K562 (cell line): ENCODE results near the gene MYO18B.

Experiments
- BACH1 ChIP-seq: fragments of 200-800 bp; sonication (Bioruptor generic); IDR thresholded peaks from 2 replicates; pipeline ENCODE4 v1.6.1; 2016; ENCODE audit warnings: missing genetic modification characterization, missing compliant biosample characterization
- CHCHD3 ChIP-seq: fragments of 250-450 bp; sonication (Bioruptor Pico); IDR thresholded peaks from 2 replicates; pipeline ENCODE4 v2.1.2; 2022; ENCODE audit warnings: mild to moderate bottlenecking
- FOXA1 ChIP-seq: fragments of 450-650 bp; IDR thresholded peaks from 2 replicates; pipeline ENCODE4 v1.6.1; 2016; ENCODE audit warnings: mild to moderate bottlenecking, borderline replicate concordance
- PRMT5 ChIP-seq: sonication (generic); formaldehyde crosslinking; IDR thresholded peaks from 2 replicates; pipeline ENCODE4 v1.5.0; 2020; ENCODE audit warnings: missing genetic modification reagents
- SMARCC2 ChIP-seq: fragments of 450-650 bp; IDR thresholded peaks from 2 replicates; pipeline ENCODE4 v1.6.1; 2017; ENCODE audit warnings: antibody characterized with exemption, moderate library complexity, mild to moderate bottlenecking, low read depth
- TAF9B ChIP-seq: fragments of 450-650 bp; IDR thresholded peaks from 2 replicates; pipeline ENCODE4 v1.6.1; 2018; ENCODE audit warnings: mild to moderate bottlenecking; ENCODE audit not compliant: partially characterized antibody
- ZNF24 ChIP-seq: fragments of 450-650 bp; IDR thresholded peaks from 2 replicates; pipeline ENCODE4 v1.6.1; 2016
- TF ChIP-seq, protein P1 (sequence below), 3 experiments: IDR thresholded peaks in 2 of 3; conservative IDR thresholded peaks in 1 of 3; 2 replicates each; pipeline ENCODE4 v1.5.1; 2011 to 2012; ENCODE audit warnings: low read length in 3 of 3, mild to moderate bottlenecking in 3 of 3, control low read depth in 2 of 3, improper control_type of control experiment in 1 of 3, inconsistent platforms in 1 of 3, low read depth in 1 of 3, mixed read lengths in 1 of 3, moderate library complexity in 1 of 3; ENCODE audit not compliant: insufficient read depth in 2 of 3
- TF ChIP-seq, protein P2 (sequence below): fragments of 250-450 bp; sonication (Bioruptor Pico); IDR thresholded peaks from 2 replicates; pipeline ENCODE4 v1.5.0; 2020; ENCODE audit warnings: mild to moderate bottlenecking
- TF ChIP-seq, protein P3 (sequence below): IDR thresholded peaks from 2 replicates; pipeline ENCODE4 v1.6.1; 2014; ENCODE audit warnings: antibody characterized with exemption
- TF ChIP-seq, protein P4 (sequence below): fragments of 250-450 bp; sonication (Bioruptor Pico); IDR thresholded peaks from 2 replicates; pipeline ENCODE4 v1.8.0; 2021; ENCODE audit warnings: moderate library complexity, mild to moderate bottlenecking, inconsistent platforms
- TF ChIP-seq, protein P5 (sequence below): fragments of 250-450 bp; sonication (Bioruptor Pico); IDR thresholded peaks from 2 replicates; pipeline ENCODE4 v1.8.0; 2022; ENCODE audit warnings: inconsistent platforms, mild to moderate bottlenecking, moderate library complexity, borderline replicate concordance

DNA sequence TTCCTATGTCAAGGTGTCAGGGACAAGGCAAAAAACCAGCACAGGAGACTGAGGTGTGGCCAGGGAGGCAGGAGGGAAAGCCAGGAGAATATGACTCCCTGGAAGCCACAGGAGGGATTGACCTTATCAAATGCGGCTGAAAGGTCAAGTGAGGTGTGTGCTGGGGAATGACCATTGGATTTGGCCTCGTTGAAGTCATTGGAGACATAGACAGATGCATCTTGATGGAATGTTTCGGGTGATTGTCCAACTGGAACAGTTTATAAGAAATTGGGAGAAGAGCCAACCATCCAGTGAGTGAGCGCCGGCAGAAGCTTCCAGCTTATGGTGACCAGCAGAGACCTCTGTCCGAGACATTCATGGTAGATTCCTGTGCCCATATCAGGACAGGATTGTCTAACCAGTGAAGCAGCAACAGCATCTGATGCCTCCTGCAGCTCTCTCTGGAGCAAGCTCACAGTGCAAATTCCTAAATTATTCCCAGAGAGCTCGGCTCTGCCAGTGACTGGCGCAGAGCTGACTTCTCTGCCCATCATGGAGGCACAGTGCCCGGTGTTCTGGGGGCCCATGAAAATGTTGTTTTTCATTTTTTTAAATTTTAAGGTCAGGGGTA, 95.4 kb downstream of the MYO18B start:
- no peak for TF ChIP-seq TAF9B
- TF ChIP-seq, protein P1, sequence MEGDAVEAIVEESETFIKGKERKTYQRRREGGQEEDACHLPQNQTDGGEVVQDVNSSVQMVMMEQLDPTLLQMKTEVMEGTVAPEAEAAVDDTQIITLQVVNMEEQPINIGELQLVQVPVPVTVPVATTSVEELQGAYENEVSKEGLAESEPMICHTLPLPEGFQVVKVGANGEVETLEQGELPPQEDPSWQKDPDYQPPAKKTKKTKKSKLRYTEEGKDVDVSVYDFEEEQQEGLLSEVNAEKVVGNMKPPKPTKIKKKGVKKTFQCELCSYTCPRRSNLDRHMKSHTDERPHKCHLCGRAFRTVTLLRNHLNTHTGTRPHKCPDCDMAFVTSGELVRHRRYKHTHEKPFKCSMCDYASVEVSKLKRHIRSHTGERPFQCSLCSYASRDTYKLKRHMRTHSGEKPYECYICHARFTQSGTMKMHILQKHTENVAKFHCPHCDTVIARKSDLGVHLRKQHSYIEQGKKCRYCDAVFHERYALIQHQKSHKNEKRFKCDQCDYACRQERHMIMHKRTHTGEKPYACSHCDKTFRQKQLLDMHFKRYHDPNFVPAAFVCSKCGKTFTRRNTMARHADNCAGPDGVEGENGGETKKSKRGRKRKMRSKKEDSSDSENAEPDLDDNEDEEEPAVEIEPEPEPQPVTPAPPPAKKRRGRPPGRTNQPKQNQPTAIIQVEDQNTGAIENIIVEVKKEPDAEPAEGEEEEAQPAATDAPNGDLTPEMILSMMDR (IDR thresholded peaks at IDR 0.05 in 2 of 3, conservative IDR thresholded peaks at IDR 0.05 in 1 of 3; ENCODE audit: insufficient read depth in 2 of 3, low read depth in 1 of 3, low read length in 3 of 3) = no peak
- TF ChIP-seq, protein P2, sequence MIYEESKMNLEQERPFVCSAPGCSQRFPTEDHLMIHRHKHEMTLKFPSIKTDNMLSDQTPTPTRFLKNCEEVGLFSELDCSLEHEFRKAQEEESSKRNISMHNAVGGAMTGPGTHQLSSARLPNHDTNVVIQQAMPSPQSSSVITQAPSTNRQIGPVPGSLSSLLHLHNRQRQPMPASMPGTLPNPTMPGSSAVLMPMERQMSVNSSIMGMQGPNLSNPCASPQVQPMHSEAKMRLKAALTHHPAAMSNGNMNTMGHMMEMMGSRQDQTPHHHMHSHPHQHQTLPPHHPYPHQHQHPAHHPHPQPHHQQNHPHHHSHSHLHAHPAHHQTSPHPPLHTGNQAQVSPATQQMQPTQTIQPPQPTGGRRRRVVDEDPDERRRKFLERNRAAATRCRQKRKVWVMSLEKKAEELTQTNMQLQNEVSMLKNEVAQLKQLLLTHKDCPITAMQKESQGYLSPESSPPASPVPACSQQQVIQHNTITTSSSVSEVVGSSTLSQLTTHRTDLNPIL = no peak
- TF ChIP-seq BACH1 (tag) = no peak
- no peak for TF ChIP-seq PRMT5 (CRISPR knock-in tag)
- TF ChIP-seq, protein P3, sequence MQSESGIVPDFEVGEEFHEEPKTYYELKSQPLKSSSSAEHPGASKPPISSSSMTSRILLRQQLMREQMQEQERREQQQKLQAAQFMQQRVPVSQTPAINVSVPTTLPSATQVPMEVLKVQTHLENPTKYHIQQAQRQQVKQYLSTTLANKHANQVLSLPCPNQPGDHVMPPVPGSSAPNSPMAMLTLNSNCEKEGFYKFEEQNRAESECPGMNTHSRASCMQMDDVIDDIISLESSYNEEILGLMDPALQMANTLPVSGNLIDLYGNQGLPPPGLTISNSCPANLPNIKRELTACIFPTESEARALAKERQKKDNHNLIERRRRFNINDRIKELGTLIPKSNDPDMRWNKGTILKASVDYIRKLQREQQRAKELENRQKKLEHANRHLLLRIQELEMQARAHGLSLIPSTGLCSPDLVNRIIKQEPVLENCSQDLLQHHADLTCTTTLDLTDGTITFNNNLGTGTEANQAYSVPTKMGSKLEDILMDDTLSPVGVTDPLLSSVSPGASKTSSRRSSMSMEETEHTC = no peak
- TF ChIP-seq SMARCC2 = no peak
- TF ChIP-seq, protein P4, sequence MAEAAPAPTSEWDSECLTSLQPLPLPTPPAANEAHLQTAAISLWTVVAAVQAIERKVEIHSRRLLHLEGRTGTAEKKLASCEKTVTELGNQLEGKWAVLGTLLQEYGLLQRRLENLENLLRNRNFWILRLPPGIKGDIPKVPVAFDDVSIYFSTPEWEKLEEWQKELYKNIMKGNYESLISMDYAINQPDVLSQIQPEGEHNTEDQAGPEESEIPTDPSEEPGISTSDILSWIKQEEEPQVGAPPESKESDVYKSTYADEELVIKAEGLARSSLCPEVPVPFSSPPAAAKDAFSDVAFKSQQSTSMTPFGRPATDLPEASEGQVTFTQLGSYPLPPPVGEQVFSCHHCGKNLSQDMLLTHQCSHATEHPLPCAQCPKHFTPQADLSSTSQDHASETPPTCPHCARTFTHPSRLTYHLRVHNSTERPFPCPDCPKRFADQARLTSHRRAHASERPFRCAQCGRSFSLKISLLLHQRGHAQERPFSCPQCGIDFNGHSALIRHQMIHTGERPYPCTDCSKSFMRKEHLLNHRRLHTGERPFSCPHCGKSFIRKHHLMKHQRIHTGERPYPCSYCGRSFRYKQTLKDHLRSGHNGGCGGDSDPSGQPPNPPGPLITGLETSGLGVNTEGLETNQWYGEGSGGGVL (CRISPR knock-in tag) = no peak
- TF ChIP-seq CHCHD3 (CRISPR knock-in tag) = no peak
- no peak for TF ChIP-seq ZNF24
- TF ChIP-seq, protein P5, sequence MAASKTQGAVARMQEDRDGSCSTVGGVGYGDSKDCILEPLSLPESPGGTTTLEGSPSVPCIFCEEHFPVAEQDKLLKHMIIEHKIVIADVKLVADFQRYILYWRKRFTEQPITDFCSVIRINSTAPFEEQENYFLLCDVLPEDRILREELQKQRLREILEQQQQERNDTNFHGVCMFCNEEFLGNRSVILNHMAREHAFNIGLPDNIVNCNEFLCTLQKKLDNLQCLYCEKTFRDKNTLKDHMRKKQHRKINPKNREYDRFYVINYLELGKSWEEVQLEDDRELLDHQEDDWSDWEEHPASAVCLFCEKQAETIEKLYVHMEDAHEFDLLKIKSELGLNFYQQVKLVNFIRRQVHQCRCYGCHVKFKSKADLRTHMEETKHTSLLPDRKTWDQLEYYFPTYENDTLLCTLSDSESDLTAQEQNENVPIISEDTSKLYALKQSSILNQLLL (CRISPR knock-in tag) = no peak
- TF ChIP-seq FOXA1 = no peak
